Stimulated activated CD4-positive, alpha-beta T cell treated with anti-CD3 and anti-CD28 coated beads, Interleukin-12 subunit alpha, Interleukin-12 subunit beta, amount 100 ng/mL, for 4 hours (primary cell): Measurements from ENCODE around the gene KRT84.

Experiments
- DNase-seq: peaks from one replicate; pipeline ENCODE4 v3.0.0-alpha.2; 2020

Gene KRT84

DNA sequence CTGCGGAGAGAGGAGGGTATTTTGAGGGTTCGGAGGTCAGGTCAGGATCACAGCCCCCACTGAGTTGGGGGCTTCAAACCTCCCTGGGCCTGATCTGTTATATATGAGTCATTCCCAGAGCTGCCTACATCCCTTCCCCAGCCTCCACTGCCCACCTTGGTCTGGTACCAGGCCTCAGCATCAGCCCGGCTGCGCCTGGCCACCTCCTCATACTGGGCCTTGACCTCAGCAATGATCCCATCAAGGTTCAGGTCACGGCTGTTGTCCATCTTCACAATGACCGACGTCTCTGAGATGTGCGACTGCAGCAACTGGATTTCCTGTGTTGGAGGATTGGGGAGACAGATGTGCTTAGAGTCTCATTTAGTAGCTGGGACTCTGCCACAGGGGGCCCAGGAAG lies 4.2 kb downstream of the KRT84 start:
- no peak for DNase-seq

DNA sequence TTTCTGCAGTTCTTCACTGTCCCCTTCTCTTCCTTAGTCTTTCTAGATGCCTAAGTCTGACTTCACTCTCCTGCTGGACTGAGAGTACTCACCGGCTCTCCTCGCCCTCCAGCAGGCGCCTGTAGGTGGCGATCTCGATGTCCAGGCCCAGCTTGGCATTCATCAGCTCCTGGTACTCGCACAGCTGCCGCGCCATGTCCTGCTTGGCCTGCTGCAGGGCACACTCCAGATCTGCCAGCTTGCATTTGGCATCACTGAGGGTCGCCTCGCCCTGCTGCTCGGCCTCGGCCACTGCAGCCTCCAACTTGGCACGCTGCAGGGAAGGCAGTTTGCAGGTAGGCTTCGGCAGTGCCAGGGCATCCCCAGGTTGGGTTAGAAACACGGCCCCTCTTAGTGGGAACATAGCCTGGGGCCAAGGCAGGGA lies 5.2 kb downstream of the KRT84 start:
- DNase-seq: no peak

DNA sequence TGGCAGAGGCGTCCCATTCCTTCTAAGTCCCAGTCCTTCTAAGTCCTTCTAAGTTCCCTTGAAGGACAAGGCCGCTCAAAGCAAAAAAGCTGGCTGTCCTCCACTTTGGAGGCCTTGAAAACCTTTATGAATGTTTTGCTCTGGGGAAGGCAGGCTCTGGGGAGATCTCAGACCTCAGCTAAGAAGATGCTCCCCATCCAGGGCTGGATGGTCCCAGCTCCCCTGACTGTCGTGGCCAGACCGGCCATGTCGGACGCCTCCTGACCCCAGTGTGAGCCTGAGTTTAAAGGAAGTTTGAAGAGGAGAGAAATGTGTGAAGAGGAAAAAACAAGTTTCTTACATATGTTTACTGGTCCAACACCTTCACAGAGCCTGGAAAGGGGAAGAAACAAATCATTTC lies 5.9 kb downstream of the KRT84 start:
- no peak for DNase-seq

- no peak for DNase-seq
Measured at GRCh38 chr12:52378091-52378490, 7.4 kb downstream of the KRT84 start.

GRCh38 chr12:52377266-52377665 lies 8.2 kb downstream of the KRT84 start:
- DNase-seq: no peak

DNA sequence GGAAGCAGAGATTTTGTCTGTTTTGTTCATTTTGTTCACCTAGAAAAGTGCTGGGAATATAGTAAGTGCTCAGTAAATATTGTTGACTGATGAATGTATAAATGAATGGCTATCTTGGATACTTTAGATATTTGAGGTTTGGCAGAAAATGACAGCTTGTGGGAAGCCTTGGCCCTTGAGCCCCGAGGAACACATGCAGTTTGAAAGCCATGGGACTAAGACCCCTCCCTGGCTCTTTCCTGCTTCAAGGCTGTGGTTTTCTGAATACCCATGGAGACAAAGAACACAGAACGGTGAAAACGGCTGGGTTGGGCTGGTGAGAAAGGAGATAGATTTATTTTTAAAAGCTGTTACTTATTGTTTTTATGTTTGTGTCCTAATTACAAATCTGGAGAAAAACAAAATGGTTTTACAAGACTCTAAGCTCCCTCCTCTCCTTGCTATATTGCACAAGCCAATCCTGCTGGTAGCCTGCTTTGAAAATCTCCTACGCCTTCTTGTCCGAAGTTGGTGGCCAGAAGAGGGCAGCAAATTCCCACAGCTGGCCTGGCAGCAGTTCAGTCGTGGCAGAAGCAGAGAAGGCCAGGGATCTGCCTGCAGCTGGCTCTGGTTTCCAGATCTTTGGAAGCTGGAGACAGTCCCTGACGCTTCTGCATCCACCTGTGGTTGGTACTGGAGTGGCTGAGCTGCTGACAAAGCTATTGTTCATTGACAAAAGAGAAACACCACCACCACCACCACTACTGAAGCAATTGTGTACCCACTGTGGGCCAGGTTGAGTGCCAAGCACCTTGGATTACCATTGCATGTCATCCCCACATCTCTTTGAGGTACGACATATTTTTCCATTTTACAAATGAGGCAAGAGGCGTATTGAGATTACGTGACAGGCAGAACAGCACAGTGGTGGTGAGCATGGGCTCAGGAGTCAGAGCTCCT lies 13.0 kb downstream of the KRT84 start:
- peak; percentile 34 for DNase-seq

DNA sequence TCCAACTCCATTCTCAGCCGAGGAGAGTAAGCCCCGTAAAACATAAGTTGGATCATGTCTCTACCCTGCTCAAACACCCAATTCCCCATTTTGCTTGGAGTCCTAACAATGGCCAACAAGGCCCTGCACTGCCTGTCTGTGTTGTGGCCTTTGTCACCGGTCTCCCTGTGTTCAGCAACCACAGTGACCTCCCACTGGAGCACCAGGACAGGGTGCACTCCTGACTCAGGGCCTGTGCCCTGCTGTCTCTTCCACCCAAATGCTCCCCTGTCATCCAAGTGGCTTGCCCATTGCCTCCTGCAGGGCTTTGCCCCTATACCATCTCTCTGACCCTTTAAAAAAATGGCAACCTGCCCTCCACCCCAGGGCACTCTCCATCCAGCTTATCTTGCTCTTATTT lies 13.7 kb downstream of the KRT84 start:
- no peak for DNase-seq

GRCh38 chr12:52370926-52371608 lies 14.4 kb downstream of the KRT84 start:
- no peak for DNase-seq

DNA sequence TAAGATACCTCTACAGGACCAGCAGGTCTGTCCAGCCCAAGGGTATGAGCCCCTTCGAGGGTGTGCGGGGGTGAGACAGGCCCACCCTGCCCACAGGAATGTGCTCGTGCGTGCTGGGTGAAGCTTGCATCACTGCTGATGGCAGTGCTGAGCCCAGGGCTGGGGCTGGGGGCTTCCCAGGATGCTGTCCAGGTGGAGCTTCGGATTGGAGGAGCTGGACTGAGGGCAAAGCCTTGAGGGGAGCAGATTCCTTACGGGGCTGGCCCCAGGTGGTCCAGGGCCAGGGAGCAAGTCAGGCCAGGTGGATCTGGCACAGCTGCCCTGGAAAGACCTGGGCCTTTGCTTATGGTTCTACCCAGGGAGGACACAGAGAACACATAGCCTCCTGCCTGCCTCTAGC lies 15.6 kb downstream of the KRT84 start:
- DNase-seq: no peak

DNA sequence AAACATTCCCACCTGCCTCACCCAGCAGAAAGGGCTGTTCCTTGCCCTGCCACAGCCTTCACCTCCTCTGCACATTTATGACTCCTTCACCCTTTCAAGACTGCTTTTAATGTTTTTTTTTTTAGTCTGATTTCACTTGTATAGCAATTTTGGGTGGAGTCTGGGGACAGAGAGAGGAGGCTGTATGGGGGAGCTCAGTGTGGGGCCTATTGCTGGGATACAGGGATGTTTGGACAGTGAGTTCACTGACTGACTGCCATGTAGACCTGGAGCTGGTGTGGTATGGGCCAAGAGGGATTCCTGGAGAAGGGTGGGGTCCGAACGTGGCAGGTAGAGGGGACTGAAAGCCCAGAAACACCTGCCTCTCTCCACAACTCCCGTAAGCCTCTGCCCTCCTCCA lies 16.2 kb downstream of the KRT84 start:
- DNase-seq: no peak

- no peak for DNase-seq
Measured at GRCh38 chr12:52368508-52368907, 16.9 kb downstream of the KRT84 start.

GRCh38 chr12:52367876-52368275 lies 17.6 kb downstream of the KRT84 start:
- DNase-seq: no peak

- DNase-seq: no peak
Measured at GRCh38 chr12:52366738-52367485, 18.5 kb downstream of the KRT84 start, which contains the start of gene KRT85. Gene KRT85, minus strand, starts transcription at chr12:52367481. Its CDS starts 76 bp downstream, at chr12:52367405.

- no peak for DNase-seq
Measured at GRCh38 chr12:52364901-52365489, 20.5 kb downstream of the KRT84 start.

DNA sequence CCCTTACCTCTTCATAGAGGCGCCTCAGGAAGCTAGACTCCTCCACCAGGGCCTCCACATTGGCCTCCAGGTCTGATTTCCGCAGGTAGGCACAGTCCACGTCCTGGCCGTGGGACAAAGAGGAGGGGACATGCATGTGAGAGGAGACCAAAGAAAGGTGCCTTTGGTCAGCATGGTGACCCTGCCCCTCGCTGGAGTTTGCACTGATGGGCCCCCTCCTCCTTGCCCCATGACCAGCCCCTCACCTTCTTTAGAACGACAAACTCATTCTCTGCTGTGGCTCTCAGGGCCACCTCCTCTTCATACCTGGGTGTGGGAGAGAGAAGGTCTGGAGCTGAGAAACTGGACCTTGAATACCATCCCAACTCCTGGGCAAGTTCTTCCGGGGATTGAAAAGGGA lies 21.4 kb downstream of the KRT84 start:
- no peak for DNase-seq

DNA sequence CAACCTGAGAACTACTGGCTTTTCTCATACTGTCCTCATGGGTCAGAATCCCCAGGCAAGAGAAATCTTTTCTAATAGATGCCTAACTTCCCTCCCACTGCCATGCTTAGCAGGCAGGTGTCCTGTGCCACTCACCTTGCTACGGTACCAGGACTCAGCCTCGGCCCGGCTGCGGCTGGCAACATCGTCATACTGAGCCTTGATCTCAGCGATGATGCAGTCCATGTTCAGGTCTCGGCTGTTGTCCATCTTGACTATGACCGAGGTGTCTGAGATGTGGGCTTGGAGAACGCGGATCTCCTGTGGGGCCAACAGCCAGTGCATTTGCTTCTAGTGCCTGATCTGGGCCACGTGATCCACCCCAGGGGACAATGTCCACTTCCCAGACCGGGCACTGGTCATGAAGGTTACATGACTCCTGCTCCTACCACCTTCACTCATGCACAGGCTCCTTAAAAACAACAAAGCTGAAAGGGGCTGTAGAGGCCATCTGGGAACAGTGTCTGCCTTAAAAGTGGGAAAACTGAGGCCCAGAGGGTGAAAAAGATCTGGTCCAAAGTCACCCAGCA lies 22.3 kb downstream of the KRT84 start:
- DNase-seq: no peak

DNA sequence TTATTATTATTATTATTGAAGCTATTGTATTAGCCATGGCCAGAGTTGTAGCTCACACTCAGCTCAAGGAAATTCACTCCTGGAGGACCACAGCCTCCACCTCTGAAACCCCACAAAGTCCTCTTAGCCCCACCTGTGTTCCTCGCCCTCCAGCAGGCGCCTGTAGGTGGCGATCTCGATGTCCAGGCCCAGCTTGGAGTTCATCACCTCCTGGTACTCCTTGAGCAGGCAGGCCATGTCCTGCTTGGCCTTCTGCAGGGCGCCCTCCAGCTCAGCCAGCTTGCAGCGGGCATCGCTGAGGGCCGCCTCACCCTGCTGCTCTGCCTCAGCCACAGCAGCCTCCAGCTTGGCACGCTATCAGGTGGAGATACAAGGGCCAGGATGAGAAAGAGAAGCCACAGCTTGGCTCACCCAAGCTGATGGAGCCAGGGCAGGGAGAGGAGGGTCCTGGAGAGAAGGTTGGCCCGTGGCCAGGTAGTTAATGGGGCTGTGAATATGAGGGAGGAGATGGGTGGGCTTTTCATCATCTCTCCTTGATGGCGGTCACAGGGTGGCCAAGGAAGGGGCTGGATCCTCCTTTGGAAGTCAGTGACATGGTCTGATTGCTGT lies 23.2 kb downstream of the KRT84 start:
- DNase-seq: no peak

DNA sequence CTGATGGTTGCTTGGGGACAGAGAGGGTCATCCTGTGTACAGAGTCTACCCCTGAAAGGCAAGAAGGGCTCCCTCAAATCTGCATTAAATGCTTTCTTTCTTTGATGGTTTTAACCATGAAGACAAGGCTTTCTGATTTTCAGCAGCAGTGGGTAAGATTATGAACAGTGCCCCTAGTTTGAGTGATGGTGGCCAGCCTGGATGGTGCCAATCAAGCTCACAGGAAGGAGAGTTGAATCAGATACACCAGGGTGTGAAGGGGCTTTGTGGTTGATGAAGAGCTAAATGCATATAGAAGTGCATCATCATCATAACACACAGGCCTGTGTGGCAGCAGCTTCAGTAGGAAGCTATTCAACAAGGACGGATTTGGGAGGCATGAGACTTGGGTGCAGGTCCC lies 23.9 kb downstream of the KRT84 start:
- DNase-seq: no peak

GRCh38 chr12:52360663-52361271 lies 24.7 kb downstream of the KRT84 start:
- no peak for DNase-seq

GRCh38 chr12:52360106-52360662 lies 25.3 kb downstream of the KRT84 start:
- no peak for DNase-seq

GRCh38 chr12:52359621-52360061 lies 25.8 kb downstream of the KRT84 start:
- no peak for DNase-seq
